Measurements from ENCODE around the gene CA10.

The CA10 gene

GRCh38 chr17:51692917-51693316 is 465.6 kb downstream of the CA10 start:
- Histone ChIP-seq H2BK15ac (ENCODE audit: low read length) (no peak overlapping the region), H3K9me3 (replicated peaks in 1 of 2; ENCODE audit: control insufficient read depth in 2 of 2, insufficient read depth in 1 of 2, low read depth in 1 of 2, low read length in 2 of 2) (no peaks in the 10 kb centered on the region), H4K8ac (ENCODE audit: low read depth, low read length) (no peak overlapping the region), H2AFZ (ENCODE audit: low read length) (no peak overlapping the region), H3K4ac (ENCODE audit: low read length) (no peak overlapping the region), H2BK5ac (ENCODE audit: low read length) (no peak overlapping the region), H3K4me1 (ENCODE audit: control insufficient read depth in 2 of 2, insufficient read depth in 1 of 2, low read depth in 1 of 2, low read length in 2 of 2) (no peaks in the 10 kb centered on the region), H2AK5ac (ENCODE audit: low read depth, low read length) (no peak overlapping the region), H3K18ac (ENCODE audit: low read length) (no peak overlapping the region), H4K91ac (ENCODE audit: low read depth, low read length, poor library complexity) (no peak overlapping the region), H3K4me2 (ENCODE audit: insufficient read depth, low read length, poor library complexity, severe bottlenecking) (no peak overlapping the region), H3K27ac (replicated peaks; ENCODE audit: low read length) (no peak overlapping the region), H2BK120ac (ENCODE audit: low read depth, low read length) (no peak overlapping the region), H3K27me3 (ENCODE audit: control insufficient read depth in 3 of 3, insufficient read depth in 3 of 3, low read depth in 1 of 3, low read length in 3 of 3) (no peaks in the 10 kb centered on the region), H3K23ac (ENCODE audit: low read depth, low read length, poor library complexity) (no peak overlapping the region), H3K9ac (ENCODE audit: low read depth, low read length, poor library complexity) (no peak overlapping the region), H2BK12ac (ENCODE audit: low read length) (no peak overlapping the region), H3K4me3 (ENCODE audit: low read length in 2 of 2) (no peak overlapping the region), H3K36me3 (replicated peaks in 1 of 2; ENCODE audit: control insufficient read depth in 2 of 2, insufficient read depth in 2 of 2, low read length in 2 of 2) (no peaks in the 10 kb centered on the region), H3K79me1 (ENCODE audit: low read depth, low read length) (no peaks in the 10 kb centered on the region), H3K14ac (ENCODE audit: low read length) (no peak overlapping the region)
- WGBS, 2 donors (ENCODE audit: extremely low coverage in 2 of 2, insufficient read length in 2 of 2, insufficient replicate concordance in 1 of 2): no CpG with 5 or more reads among the region's 2 CpGs
- DNase-seq (ENCODE audit: low spot score): peak; percentile 5

DNA sequence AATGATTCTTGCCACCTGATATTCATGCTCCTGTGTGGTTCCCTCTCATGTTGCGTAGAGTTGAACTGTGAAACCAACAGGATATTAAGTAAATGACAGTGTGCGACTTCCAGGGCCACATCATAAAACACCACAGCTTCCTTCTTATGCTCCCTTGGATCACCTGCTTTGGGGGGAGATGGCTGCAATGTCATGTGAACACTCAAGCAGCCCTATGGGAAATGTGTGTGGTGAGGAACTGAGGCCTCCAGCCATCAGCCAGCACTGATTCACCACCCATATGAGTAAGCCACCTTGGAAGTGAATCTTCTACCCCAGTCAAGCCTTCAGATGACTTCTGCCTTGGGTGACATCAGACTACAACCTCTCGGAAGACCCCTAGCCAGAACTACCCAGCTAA is 470.6 kb downstream of the CA10 start:
- Histone ChIP-seq H3K27ac (replicated peaks; ENCODE audit: low read length) (no peak overlapping the region), H3K79me1 (ENCODE audit: low read depth, low read length) (no peaks in the 10 kb centered on the region), H4K8ac (ENCODE audit: low read depth, low read length) (no peak overlapping the region), H3K9me3 (replicated peaks in 1 of 2; ENCODE audit: control insufficient read depth in 2 of 2, insufficient read depth in 1 of 2, low read depth in 1 of 2, low read length in 2 of 2) (no peaks in the 10 kb centered on the region), H3K4me1 (ENCODE audit: control insufficient read depth in 2 of 2, insufficient read depth in 1 of 2, low read depth in 1 of 2, low read length in 2 of 2) (no peaks in the 10 kb centered on the region), H2AFZ (ENCODE audit: low read length) (no peak overlapping the region), H3K14ac (ENCODE audit: low read length) (no peak overlapping the region), H3K4me2 (ENCODE audit: insufficient read depth, low read length, poor library complexity, severe bottlenecking) (no peak overlapping the region), H4K91ac (ENCODE audit: low read depth, low read length, poor library complexity) (no peak overlapping the region), H2AK5ac (ENCODE audit: low read depth, low read length) (no peak overlapping the region), H2BK120ac (ENCODE audit: low read depth, low read length) (no peak overlapping the region), H3K27me3 (ENCODE audit: control insufficient read depth in 3 of 3, insufficient read depth in 3 of 3, low read depth in 1 of 3, low read length in 3 of 3) (no peaks in the 10 kb centered on the region), H3K9ac (ENCODE audit: low read depth, low read length, poor library complexity) (no peak overlapping the region), H3K18ac (ENCODE audit: low read length) (no peak overlapping the region), H3K4me3 (ENCODE audit: low read length in 2 of 2) (no peak overlapping the region), H2BK5ac (ENCODE audit: low read length) (no peak overlapping the region), H2BK12ac (ENCODE audit: low read length) (no peak overlapping the region), H3K4ac (ENCODE audit: low read length) (no peak overlapping the region), H3K36me3 (replicated peaks in 1 of 2; ENCODE audit: control insufficient read depth in 2 of 2, insufficient read depth in 2 of 2, low read length in 2 of 2) (no peaks in the 10 kb centered on the region), H3K23ac (ENCODE audit: low read depth, low read length, poor library complexity) (no peak overlapping the region), H2BK15ac (ENCODE audit: low read length) (no peak overlapping the region)
- no peak for DNase-seq (ENCODE audit: low spot score)
- WGBS, 2 donors (ENCODE audit: extremely low coverage in 2 of 2, insufficient read length in 2 of 2, insufficient replicate concordance in 1 of 2): no CpG with 5 or more reads among the region's 3 CpGs

DNA sequence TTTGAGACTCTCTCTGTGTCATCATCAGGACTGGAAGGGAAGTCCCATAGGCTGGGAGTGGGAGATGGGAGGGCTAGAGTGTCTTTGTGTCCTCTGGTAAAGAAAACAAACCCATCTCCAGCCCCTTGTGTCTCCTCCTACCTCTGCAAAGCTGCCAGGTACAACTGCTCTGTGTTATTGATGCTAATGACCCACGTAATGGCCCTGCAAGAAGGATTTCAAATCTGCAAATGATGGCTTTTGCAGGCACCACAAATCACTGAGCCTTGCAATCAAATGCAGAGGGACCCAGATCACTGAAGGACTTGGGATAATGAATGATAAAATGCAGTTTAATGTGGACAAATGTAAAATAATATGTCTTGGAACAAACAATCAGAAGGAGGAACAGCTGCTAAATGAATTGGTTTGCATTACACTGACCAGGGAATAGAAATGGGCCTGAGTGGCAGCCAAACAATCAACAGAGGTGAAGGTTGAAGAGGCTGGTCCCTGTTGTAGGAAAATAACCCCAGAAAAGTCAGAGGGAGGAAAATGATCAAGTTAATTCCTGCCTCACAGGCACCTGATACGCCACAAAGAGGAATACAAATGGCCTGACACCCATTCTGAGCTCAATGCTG is 473.1 kb downstream of the CA10 start:
- Histone ChIP-seq H3K27me3 (ENCODE audit: control insufficient read depth in 3 of 3, insufficient read depth in 3 of 3, low read depth in 1 of 3, low read length in 3 of 3) (no peaks in the 10 kb centered on the region), H3K4me2 (ENCODE audit: insufficient read depth, low read length, poor library complexity, severe bottlenecking) (no peak overlapping the region), H2BK5ac (ENCODE audit: low read length) (no peak overlapping the region), H3K4me3 (ENCODE audit: low read length in 2 of 2) (no peak overlapping the region), H3K4me1 (ENCODE audit: control insufficient read depth in 2 of 2, insufficient read depth in 1 of 2, low read depth in 1 of 2, low read length in 2 of 2) (no peaks in the 10 kb centered on the region), H3K36me3 (replicated peaks in 1 of 2; ENCODE audit: control insufficient read depth in 2 of 2, insufficient read depth in 2 of 2, low read length in 2 of 2) (no peaks in the 10 kb centered on the region), H3K27ac (replicated peaks; ENCODE audit: low read length) (no peak overlapping the region), H3K23ac (ENCODE audit: low read depth, low read length, poor library complexity) (no peak overlapping the region), H3K4ac (ENCODE audit: low read length) (no peak overlapping the region), H2BK120ac (ENCODE audit: low read depth, low read length) (no peak overlapping the region), H2AK5ac (ENCODE audit: low read depth, low read length) (no peak overlapping the region), H2BK15ac (ENCODE audit: low read length) (no peak overlapping the region), H4K8ac (ENCODE audit: low read depth, low read length) (no peak overlapping the region), H3K9ac (ENCODE audit: low read depth, low read length, poor library complexity) (no peak overlapping the region), H2BK12ac (ENCODE audit: low read length) (no peak overlapping the region), H4K91ac (ENCODE audit: low read depth, low read length, poor library complexity) (no peak overlapping the region), H3K18ac (ENCODE audit: low read length) (no peak overlapping the region), H2AFZ (ENCODE audit: low read length) (no peak overlapping the region), H3K79me1 (ENCODE audit: low read depth, low read length) (no peaks in the 10 kb centered on the region), H3K9me3 (replicated peaks in 1 of 2; ENCODE audit: control insufficient read depth in 2 of 2, insufficient read depth in 1 of 2, low read depth in 1 of 2, low read length in 2 of 2) (no peaks in the 10 kb centered on the region), H3K14ac (ENCODE audit: low read length) (no peak overlapping the region)
- DNase-seq (ENCODE audit: low spot score): no peak
- WGBS, 2 donors (ENCODE audit: extremely low coverage in 2 of 2, insufficient read length in 2 of 2, insufficient replicate concordance in 1 of 2): no CpG with 5 or more reads among the region's 2 CpGs

GRCh38 chr17:51684214-51684613 is 474.3 kb downstream of the CA10 start:
- Histone ChIP-seq H4K8ac (ENCODE audit: low read depth, low read length) (no peak overlapping the region), H2AK5ac (ENCODE audit: low read depth, low read length) (no peak overlapping the region), H3K9me3 (replicated peaks in 1 of 2; ENCODE audit: control insufficient read depth in 2 of 2, insufficient read depth in 1 of 2, low read depth in 1 of 2, low read length in 2 of 2) (no peaks in the 10 kb centered on the region), H3K23ac (ENCODE audit: low read depth, low read length, poor library complexity) (no peak overlapping the region), H4K91ac (ENCODE audit: low read depth, low read length, poor library complexity) (no peak overlapping the region), H2AFZ (ENCODE audit: low read length) (no peak overlapping the region), H3K18ac (ENCODE audit: low read length) (no peak overlapping the region), H3K36me3 (replicated peaks in 1 of 2; ENCODE audit: control insufficient read depth in 2 of 2, insufficient read depth in 2 of 2, low read length in 2 of 2) (no peaks in the 10 kb centered on the region), H3K4ac (ENCODE audit: low read length) (no peak overlapping the region), H3K79me1 (ENCODE audit: low read depth, low read length) (no peaks in the 10 kb centered on the region), H3K14ac (ENCODE audit: low read length) (no peak overlapping the region), H3K4me2 (ENCODE audit: insufficient read depth, low read length, poor library complexity, severe bottlenecking) (no peak overlapping the region), H3K9ac (ENCODE audit: low read depth, low read length, poor library complexity) (no peak overlapping the region), H2BK15ac (ENCODE audit: low read length) (no peak overlapping the region), H3K4me3 (ENCODE audit: low read length in 2 of 2) (no peak overlapping the region), H2BK120ac (ENCODE audit: low read depth, low read length) (no peak overlapping the region), H2BK5ac (ENCODE audit: low read length) (no peak overlapping the region), H3K4me1 (ENCODE audit: control insufficient read depth in 2 of 2, insufficient read depth in 1 of 2, low read depth in 1 of 2, low read length in 2 of 2) (no peaks in the 10 kb centered on the region), H3K27ac (replicated peaks; ENCODE audit: low read length) (no peak overlapping the region), H3K27me3 (ENCODE audit: control insufficient read depth in 3 of 3, insufficient read depth in 3 of 3, low read depth in 1 of 3, low read length in 3 of 3) (no peaks in the 10 kb centered on the region), H2BK12ac (ENCODE audit: low read length) (no peak overlapping the region)
- DNase-seq (ENCODE audit: low spot score): no peak
- no CpG with 5 or more reads among the region's 5 CpGs for WGBS, 2 donors (ENCODE audit: extremely low coverage in 2 of 2, insufficient read length in 2 of 2, insufficient replicate concordance in 1 of 2)
